ENCODE results near the gene DLGAP1. TPM values are rescaled to one million over a fixed set of nuclear protein-coding genes. Genes with fewer than 3 reads are reported as not detected.

Gene DLGAP1
- total and polyA plus RNA-seq, 2 of the 13 experiments (the other 11 are each of a cell fraction or from before 2014, with no cell fraction given): 0.01 TPM; not detected in 1

- TF ChIP-seq CENPT (CRISPR knock-in tag; IDR thresholded peaks at IDR 0.05; ENCODE audit: low read depth) (0 out of 2 replicates have a peak, but pooled peaks have one; percentile 54), MTA3 (CRISPR knock-in tag; IDR thresholded peaks at IDR 0.05) (no peak), ZNF496 (CRISPR knock-in tag; IDR thresholded peaks at IDR 0.05; ENCODE audit: insufficient replicate concordance) (no peak), ZNF687 (CRISPR knock-in tag; IDR thresholded peaks at IDR 0.05) (peak; percentile 99), ZSCAN12 (CRISPR knock-in tag; IDR thresholded peaks at IDR 0.05) (no peak), ZNF12 (CRISPR knock-in tag; IDR thresholded peaks at IDR 0.05) (peak; percentile 80; the same call in 1 of the 2 replicates), ZNF773 (CRISPR knock-in tag; IDR thresholded peaks at IDR 0.05; ENCODE audit: borderline replicate concordance) (no peak), ATAD3A (CRISPR knock-in tag; IDR thresholded peaks at IDR 0.05) (no peak), ZNF563 (CRISPR knock-in tag; IDR thresholded peaks at IDR 0.05) (peak; percentile 81; the same call in 1 of the 2 replicates), ZNF549 (CRISPR knock-in tag; IDR thresholded peaks at IDR 0.05) (no peak), ZNF317 (CRISPR knock-in tag; IDR thresholded peaks at IDR 0.05) (0 out of 2 replicates have a peak, but pooled peaks have one; percentile 50), SIN3B (IDR thresholded peaks at IDR 0.05; ENCODE audit: low read length) (no peak), ZBTB7A (CRISPR knock-in tag; IDR thresholded peaks at IDR 0.05) (no peak), SCMH1 (CRISPR knock-in tag; IDR thresholded peaks at IDR 0.05; ENCODE audit: borderline replicate concordance) (no peak), ZNF740 (CRISPR knock-in tag; IDR thresholded peaks at IDR 0.05) (no peak), NFE2L1 (CRISPR knock-in tag; IDR thresholded peaks at IDR 0.05; ENCODE audit: borderline replicate concordance) (0 out of 2 replicates have a peak, but pooled peaks have one; percentile 41), CENPX (CRISPR knock-in tag; IDR thresholded peaks at IDR 0.05) (no peak), ZNF44 (CRISPR knock-in tag; IDR thresholded peaks at IDR 0.05) (0 out of 2 replicates have a peak, but pooled peaks have one; percentile 20), ZNF350 (CRISPR knock-in tag; IDR thresholded peaks at IDR 0.05; ENCODE audit: borderline replicate concordance, low read depth) (peak; percentile 88; the same call in 1 of the 2 replicates), ZSCAN5A (CRISPR knock-in tag; IDR thresholded peaks at IDR 0.05; ENCODE audit: borderline replicate concordance) (peak; percentile 49; the same call in 1 of the 2 replicates), MBD4 (IDR thresholded peaks at IDR 0.05; ENCODE audit: borderline replicate concordance, low read length) (no peak), ZMAT5 (CRISPR knock-in tag; IDR thresholded peaks at IDR 0.05; ENCODE audit: borderline replicate concordance, low read depth) (no peak), PHF21A (CRISPR knock-in tag; IDR thresholded peaks at IDR 0.05) (peak; percentile 86), GTF2F1 (IDR thresholded peaks at IDR 0.05; ENCODE audit: low read length) (peak; percentile 38), RFXAP (CRISPR knock-in tag; IDR thresholded peaks at IDR 0.05; ENCODE audit: borderline replicate concordance) (peak; percentile 62; the same call in 1 of the 2 replicates)
These were observed 831.1 kb downstream of the DLGAP1 start (continued) for GRCh38 chr18:3623769-3624545.

Measured in HepG2 (cell line).